Endothelial cell of hepatic sinusoid (primary cell): ENCODE results near the gene AFF3.

ENCODE experiments used
- in situ Hi-C: cut with HindIII; loops from 2 replicates; pipeline ENCODE4 v1.10.0; 2017; ENCODE audit warnings: low sequenced_read_pairs

Gene AFF3

DNA sequence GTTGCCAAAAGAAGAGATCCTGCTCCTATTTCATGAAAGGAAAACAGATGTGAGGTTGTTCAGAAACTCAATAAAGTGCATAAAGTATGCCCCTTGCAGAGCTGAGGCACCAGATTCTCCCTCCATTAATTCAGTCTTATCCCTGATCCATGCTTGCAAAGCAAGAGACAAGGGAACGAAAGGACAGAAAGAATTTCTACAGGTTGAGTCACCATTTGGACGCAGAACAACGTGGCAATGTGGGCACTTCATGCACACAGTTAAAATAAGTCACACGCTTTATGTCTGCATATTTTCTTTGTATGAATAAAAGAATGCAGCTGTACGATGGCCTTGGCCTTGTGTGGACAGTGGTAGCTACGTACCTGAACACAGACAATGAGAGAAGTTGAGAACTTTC is 330.8 kb downstream of the AFF3 start:
- in situ Hi-C loops = no loop called here

DNA sequence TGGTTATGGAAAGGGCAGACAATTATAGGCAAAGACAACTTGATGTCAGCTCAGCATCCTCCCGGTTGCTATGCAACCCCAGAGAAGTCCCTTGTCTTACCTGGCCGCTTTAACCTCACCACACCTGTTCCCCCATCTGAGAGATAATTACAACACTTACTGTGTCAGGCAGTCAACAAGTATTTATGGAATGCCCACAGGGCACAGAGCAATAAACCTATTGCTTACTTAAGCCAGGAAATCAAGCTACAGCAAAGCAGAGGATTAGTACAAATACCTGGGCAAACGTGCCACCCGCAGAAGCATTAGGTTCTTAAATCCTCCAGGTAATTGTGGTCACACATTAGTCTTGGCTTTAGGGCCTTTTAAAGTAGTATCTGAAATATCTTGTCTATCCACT is 332.2 kb downstream of the AFF3 start:
- in situ Hi-C loops = no loop called here

DNA sequence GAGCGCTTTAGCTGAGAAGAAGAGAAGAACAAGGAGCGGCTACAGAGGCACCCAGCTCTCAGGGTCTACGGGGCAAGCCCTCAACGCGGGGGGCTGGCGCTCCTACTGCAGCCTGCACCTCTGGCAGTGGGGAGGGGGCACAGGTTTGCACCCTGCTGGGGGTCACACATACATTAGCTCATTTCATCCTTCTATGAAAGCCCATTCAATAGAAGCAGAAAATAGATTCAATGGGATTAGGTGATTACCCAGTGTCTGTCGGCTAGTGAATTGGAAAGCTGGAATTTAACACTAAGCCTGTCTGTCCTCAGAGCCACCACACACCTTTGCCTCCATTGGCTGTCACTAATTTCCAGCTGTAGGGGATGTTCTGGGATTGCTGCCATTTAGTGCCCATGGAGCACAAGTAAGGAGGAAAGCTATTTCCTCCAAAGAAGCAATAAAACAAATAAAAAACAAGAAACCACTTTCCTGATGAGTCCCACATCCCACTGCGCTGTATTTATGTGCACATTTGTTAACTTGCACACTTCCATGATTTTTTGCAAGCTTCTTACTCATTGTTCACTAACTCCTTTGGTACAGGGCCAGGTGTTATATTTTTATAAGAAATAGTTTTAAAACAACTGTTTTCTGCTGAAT is 333.0 kb downstream of the AFF3 start:
- in situ Hi-C loops = loop anchor here (10.0 kb wide), 1 partner anchor 55 kb away; no protein-coding TSS in a partner anchor

DNA sequence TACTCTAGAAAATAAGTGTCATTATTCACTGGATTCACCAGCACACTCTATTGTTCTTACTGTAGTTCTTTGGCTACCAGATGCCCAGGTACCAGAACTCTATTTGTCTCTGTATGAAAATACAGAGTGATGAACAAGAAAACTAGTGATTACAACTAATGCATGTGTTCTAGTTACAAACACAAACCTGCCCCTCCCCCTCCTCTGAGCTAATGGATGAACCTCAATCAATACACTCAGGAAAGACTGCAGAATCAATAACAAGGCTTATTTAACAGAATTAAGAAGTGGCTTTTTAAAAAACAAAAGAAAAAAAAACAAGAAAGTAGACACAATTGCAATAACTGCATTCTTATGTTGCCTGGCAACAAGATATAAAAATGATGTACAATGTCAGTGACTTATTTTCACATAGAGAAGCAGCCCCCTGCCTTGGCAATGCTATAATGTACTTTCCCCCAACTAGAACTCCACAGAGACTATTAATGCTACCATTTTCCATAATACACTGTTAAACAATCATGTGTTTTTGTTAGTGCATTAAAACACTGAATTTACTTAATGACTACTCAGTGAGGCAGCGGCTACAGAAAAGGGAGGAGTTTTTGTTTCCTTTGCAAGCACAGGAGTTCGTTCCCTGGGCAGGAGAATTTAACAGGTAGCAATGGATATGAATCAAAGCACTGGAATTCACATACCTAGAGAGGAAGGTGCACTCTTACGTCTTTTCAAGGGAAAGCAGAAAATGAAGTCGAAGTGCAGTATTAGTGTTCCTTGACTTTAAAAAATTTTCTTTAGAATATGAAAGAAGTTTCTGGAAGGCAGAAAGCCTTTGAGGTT is 333.8 kb downstream of the AFF3 start:
- in situ Hi-C loops = loop anchor here (10.0 kb wide), 1 partner anchor 56 kb away; no protein-coding TSS in a partner anchor

DNA sequence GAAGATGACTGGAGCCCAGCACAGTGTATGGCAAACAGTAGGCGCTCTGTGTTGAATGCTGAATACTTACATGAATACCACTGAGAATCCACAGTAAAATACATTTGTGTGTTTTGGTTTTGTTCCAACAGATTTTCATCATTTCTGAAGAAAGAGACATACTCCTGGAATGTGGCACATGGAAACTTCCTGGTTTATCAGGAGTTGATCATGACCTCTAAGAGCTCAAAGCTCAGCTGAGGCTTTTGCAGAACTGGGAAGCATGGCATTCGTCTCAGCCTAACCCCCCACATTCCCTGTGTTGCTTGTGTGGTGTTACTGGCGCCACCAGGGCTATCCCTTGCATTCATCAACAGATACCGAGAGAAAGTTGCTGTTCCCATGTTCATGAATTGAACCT is 335.6 kb downstream of the AFF3 start:
- in situ Hi-C loops = loop anchor here (10.0 kb wide), 1 partner anchor 58 kb away; no protein-coding TSS in a partner anchor

DNA sequence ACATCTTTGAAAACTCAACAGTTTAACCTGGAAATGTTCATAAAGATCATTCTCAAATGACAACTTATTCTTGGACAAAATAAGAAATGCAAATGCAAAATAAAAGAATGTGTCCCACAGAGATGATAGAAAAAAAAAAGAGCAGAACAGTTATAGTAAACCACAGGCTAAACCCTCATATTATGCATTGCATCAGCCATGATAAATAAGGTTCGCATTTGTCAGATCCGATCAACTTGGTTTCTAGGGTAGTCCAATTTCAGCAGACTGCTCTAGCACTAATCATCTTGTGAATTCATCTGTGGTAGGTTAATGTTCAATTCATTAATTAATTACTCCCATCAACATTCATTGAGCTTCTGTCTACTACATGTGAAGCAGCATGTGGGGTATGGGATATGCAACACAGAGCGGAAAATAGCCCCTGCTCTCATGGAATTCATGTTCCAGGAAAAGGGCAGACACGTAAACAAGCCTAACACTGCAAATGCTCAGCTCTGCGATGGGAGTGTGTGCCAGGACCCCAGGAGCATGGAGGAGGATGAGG is 336.4 kb downstream of the AFF3 start:
- in situ Hi-C loops = loop anchor here (10.0 kb wide), 1 partner anchor 59 kb away; no protein-coding TSS in a partner anchor

DNA sequence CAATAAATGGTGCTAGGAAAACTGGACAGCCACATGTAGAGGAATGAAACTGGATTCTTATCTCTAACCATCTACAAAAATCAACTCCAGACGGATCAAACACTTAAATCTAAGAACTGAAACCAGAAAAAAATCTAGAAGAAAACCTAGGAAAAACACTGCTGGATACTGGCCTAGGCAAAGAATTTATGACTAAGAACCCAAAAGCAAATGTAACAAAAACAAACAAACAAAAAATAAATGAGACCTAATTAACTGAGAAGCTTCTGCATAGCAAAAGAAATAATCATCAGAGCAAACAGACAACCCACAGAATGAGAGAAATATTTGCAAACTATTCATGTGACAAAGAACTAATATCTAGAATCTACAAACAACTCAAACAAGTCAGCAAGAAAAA is 338.5 kb downstream of the AFF3 start:
- in situ Hi-C loops = loop anchor here (10.0 kb wide), 1 partner anchor 61 kb away; no protein-coding TSS in a partner anchor

DNA sequence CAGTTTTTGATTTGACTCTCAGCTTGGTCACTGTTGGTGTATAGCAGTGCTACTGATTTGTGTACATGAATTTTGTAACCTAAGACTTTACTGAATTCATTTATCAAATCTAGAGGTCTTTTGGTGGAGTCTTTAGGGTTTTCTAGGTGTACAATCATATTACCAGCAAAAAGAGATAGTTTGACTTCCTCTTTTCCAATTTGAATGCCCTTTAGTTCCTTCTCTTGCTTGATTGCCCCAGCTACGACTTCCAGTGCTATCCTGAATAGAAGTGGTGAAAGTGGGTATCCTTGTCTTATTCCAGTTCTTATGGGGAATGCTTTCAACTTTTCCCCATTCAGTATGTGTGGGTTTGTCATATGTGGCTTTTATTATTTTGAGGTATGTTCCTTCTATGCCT is 339.7 kb downstream of the AFF3 start:
- in situ Hi-C loops = loop anchor here (10.0 kb wide), 1 partner anchor 62 kb away; no protein-coding TSS in a partner anchor

DNA sequence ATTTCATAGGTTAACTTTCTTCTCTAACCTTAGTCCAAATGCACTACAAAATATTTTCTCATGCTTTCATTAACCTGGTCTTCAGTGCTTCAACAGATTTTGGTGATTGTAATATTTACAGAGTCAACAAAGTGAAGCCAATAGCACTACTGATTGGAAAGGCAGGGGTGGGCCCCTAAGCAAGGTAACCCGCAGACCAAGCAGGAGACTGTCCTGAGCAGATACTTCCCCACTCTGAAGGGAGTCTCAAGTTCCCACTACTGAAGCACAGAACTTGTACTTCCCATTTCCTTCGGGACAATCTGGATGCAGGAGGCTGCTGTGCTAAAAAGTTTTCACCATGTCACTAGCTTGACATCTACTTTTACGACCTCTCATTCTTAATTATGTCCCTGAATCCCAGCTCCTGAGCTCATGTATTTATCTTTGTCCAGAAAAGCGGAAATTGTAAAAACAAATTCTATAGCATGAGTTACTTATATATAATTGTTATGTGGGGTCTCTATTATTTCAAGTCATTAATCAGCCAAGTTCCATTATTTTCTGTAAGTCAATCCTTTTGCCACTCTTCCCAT is 341.0 kb downstream of the AFF3 start:
- in situ Hi-C loops = loop anchor here (10.0 kb wide), 1 partner anchor 63 kb away; no protein-coding TSS in a partner anchor

DNA sequence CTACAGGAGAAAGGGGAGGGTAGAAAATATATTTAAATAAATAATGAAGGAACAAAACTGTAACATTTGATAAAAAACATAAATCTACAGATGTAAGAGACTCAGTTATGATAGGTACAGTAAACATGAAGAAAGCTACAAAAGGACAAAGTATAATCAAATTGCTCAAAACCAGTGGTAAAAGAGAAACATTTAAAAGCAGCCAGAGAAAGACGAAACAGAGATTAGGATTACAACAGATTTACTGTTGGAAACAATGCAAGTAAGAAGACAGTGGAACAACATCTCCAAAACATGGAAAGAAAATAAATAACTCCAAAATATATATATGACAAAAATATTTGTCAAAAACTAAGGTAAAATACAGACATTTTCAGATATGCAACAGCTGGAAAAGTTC is 344.9 kb downstream of the AFF3 start:
- in situ Hi-C loops = no loop called here

DNA sequence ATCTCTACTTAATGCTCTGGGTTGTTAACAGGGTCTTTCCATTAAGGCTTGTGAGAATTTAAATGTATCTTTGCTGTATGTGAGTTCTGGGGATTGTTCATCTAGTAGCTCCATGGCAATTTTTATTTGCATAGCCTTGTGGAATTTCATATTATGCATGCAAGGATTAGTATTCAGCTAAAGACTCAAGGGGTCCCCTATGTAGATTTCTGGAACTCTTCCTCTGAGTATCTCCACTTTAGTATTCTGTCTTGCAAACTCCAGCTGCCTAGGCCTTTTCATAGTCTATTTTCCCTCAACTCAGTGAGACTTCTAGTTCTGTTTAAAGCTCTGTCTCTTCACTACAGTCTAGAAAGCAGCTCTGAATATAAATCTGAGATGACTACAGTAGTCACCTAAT is 348.0 kb downstream of the AFF3 start:
- in situ Hi-C loops = no loop called here

DNA sequence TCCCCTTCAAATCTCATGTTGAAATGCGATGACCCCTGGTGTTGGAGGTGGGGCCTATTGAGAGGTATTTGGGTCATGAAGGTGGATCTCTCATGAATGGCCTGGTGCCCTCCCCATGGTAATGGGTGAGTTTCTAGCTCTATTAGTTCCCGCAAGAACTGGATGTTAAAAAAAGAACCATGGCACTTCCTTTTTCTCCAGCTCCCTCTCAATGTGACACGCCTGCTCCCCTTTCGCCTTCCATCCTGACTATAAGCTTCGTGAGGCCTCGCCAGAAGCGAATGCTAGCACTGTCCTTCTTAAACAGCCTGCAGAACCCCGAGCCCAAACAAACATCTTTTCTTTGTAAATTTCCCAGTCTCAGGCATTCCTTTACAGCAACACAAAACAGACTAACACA is 349.4 kb downstream of the AFF3 start:
- in situ Hi-C loops = no loop called here

DNA sequence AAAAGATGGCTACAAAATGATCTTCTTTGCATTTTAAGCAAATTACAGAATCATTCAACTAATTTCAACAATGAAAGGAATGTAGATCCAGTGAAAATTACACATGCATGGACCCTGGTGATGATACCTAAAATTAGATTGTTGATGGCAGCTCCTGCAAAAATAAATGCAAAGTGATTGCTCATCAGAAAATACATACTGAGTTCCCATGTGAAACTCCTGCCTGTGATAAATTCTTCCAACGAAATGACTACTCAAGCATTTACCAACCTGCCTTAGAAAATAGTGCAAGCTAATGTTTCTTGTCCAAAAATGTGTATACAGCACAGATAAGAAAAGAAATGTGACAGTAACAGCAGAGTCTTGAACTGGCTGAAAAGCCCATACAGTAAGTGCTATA is 352.5 kb downstream of the AFF3 start:
- in situ Hi-C loops = no loop called here

DNA sequence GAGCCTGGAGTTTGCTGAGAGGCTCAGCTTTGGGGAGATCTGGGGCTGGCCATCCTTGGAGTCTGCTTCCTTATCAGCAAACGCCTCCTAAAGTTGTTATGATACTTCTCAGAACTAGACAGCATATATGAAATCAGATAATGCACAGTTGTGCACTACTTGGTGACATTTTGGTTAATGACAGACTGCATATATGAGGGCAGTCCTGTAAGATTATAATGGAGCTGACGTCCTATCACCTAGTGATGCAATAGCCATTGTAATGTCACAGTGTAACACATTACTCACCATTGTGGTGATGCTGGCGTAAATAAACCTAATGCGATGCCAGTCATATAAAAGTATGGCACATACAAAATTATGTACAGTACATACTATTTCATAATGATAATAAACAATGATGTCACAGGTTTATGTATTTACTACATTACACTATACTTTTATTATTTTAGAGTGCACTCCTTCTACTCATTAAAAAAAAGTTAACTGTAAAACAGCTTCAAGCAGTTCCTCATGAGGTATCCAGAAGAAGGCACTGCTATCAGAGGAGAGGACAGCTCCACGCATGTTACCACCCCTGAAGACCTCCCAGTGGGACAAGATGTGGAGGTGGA is 354.5 kb downstream of the AFF3 start:
- in situ Hi-C loops = no loop called here

DNA sequence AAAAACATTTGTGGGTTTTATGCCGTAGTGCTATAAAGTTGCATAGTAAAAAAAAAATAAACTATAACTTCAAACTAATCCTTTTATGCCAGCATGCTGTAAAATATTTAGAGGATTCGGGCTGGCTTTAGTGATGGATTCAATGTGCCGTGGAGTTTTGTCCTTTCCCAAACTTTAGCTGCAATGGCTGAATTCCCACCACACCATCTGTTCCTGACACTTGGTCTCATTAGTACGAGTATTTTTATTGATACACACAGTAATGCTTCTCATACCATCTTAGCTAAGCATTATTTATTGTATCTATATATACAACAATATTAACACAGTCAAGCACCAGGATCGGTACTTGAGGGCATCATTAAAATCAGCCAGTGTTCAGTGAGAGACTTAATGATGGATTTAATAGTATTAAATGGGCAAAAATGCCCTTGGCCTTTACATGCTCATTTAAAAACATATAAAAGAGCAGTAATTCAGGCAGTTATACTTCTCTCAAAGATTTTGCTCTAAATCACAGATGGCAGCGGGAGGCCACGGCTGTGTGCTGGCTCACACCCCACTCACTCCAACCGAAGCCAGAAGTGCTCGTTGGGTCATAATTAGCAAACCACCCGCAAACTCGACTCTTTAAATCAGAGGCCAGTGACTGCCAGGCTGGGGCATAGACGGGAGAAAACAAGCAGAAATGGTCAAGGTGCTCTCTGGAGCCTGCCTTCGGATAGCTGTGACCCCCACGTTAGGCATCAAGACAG is 355.6 kb downstream of the AFF3 start:
- in situ Hi-C loops = no loop called here

DNA sequence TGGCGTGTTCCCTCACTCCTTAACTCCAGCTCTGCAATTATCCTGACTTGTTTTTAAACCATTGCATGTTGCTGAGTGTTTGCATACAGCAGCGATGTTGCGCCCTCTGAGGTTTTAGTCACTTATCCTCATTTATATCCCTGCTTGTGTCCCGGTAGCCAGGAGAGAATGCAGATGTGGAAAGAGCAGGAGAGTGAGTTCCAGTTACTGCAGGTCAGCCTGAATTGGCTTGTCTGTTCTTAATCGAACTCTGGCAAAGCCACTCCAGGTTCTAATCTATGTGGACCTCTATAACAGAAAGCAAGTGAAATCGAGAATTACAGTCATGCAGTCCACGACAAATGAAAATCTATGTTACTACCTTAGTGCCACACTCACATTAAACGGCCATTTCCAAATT is 357.4 kb downstream of the AFF3 start:
- in situ Hi-C loops = no loop called here

DNA sequence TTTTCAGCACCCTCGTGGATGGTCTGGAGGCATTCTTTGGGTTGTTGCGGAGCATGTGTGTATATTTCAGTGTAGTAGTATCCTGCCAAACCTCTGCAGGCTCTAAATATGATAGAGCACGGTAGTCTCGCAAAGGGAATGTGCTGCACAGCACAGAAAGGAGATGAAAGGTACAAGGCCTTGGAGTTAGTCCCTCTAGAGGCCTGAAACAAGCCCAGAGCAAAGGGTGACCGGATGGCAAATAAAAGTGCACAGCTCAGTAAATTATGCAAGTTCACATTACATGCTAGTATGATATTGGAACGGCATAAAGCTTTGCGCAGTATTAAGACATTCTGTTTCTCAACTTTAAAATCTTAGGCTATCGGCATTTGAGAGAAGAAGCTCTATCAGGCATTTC is 358.1 kb downstream of the AFF3 start:
- in situ Hi-C loops = no loop called here

DNA sequence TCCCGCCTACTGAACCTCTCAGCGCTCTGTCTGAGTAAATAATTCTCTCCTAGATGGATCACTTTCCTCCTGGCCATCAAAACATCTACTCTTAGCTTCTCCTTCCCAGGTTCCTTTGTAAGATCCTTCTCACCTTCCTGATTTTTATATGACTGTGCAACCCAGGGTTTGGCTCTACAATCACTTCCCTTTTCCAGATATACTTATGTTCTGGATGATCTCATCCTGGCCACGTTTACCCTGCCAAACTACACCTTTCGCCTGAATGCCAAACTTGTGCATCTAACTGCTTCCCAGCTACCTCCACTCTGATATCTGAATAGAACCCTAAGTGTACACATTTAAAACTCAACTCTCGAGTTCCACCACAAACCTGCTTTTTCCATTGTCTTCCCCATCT is 362.1 kb downstream of the AFF3 start:
- in situ Hi-C loops = no loop called here

DNA sequence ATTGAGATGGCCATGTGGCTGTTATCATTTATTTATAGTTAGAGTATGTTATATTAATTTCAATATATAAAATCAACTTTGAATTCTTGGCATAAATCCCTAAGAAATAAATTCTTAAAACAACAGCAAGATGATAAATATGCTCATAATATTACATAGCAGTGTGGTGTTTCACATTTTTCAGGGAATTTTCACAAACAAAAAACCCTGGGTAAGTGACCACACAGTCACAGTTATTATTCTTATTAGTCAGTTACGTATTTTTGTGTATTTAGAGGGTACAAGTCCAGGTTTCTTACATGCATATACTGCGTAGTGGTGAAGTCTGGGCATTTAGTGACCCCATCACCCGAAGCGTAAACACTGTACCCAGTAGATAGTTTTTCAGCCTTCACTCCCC is 363.1 kb downstream of the AFF3 start:
- in situ Hi-C loops = no loop called here

DNA sequence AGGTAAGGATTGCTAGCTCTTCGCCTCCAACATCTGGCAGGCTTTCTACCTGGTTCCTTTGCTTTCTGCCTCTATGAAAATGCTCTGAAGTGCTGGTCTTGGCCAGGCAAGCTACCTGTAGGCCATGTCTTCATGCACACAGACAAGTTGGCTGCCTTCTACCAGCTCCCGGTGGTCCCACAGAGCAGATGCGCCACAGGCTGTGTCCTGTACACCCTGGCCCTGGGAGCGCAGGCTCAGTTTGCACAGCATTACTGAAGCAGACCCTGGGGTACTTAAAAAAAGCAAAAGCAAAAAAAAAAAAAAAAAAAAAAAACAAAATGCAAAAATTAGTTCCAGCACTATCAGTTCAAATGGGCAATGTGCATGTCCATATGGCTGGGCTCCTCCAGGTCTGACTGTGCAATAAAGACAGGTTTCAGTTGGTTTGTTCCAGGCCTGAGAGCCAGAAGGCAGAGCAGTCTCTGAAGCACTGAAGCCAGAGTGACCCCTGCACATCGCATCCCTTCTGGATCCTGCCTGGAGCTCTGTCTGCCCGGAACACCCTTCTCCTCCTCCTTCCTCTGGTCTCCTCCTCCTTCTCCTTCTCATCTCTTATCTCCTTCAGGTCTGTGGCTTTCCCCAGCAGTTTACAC is 364.6 kb downstream of the AFF3 start:
- in situ Hi-C loops = no loop called here
